Nephron progenitor cell (in vitro differentiated cells): ENCODE measurements around the gene FAM193A.

Source experiments
- DNase-seq: peaks from one replicate; pipeline ENCODE4 v3.0.0; 2021
- H3K27ac Mint-ChIP-seq: 2 replicates; pipeline ENCODE4 v1.8.0; 2021; ENCODE audit warnings: mild to moderate bottlenecking, moderate library complexity, mixed read lengths
- H3K27me3 Mint-ChIP-seq: 2 replicates; pipeline ENCODE4 v1.8.0; 2021; ENCODE audit warnings: mild to moderate bottlenecking, low read depth, mixed read lengths; ENCODE audit not compliant: poor library complexity
- H3K36me3 Mint-ChIP-seq: 2 replicates; pipeline ENCODE4 v1.8.0; 2021; ENCODE audit warnings: low read depth, mixed read lengths
- H3K4me1 Mint-ChIP-seq: 2 replicates; pipeline ENCODE4 v1.8.0; 2021; ENCODE audit warnings: mixed read lengths
- H3K4me3 Mint-ChIP-seq: 2 replicates; pipeline ENCODE4 v1.8.0; 2021; ENCODE audit warnings: mild to moderate bottlenecking, moderate library complexity, mixed read lengths
- H3K9me3 Mint-ChIP-seq: 2 replicates; pipeline ENCODE4 v1.8.0; 2021; ENCODE audit warnings: mild to moderate bottlenecking, moderate library complexity, mixed read lengths
- CTCF ChIP-seq: fragments of 200-600 bp; sonication (generic); IDR thresholded peaks from 2 replicates; pipeline ENCODE4 v1.5.0; 2021; ENCODE audit warnings: antibody characterized with exemption

FAM193A gene

GRCh38 chr4:2684486-2684885 is 148.0 kb downstream of the FAM193A start:
- no peak for DNase-seq
- peaks cover 8% of the 10 kb centered on the region for H3K9me3 Mint-ChIP-seq
- no peak overlapping the region for H3K4me3 Mint-ChIP-seq
- H3K27ac Mint-ChIP-seq = no peak overlapping the region
- TF ChIP-seq CTCF = no peak
- no peaks in the 10 kb centered on the region for H3K27me3 Mint-ChIP-seq
- peaks cover 17% of the 10 kb centered on the region for H3K4me1 Mint-ChIP-seq
- peaks cover 84% of the 10 kb centered on the region for H3K36me3 Mint-ChIP-seq

- H3K4me3 Mint-ChIP-seq = no peak overlapping the region
- DNase-seq = no peak
- peaks cover 82% of the 10 kb centered on the region for H3K36me3 Mint-ChIP-seq
- no peak for TF ChIP-seq CTCF
- H3K4me1 Mint-ChIP-seq = peaks cover 17% of the 10 kb centered on the region
- H3K27ac Mint-ChIP-seq = peak overlapping the region; percentile 52
- peaks cover 8% of the 10 kb centered on the region for H3K9me3 Mint-ChIP-seq
- H3K27me3 Mint-ChIP-seq = no peaks in the 10 kb centered on the region
These were observed 149.1 kb downstream of the FAM193A start for GRCh38 chr4:2685541-2685940.

GRCh38 chr4:2686379-2687265 is 150.2 kb downstream of the FAM193A start:
- no peaks in the 10 kb centered on the region for H3K9me3 Mint-ChIP-seq
- H3K27me3 Mint-ChIP-seq = no peaks in the 10 kb centered on the region
- peak overlapping the region; percentile 94 for H3K27ac Mint-ChIP-seq
- peaks cover 82% of the 10 kb centered on the region for H3K36me3 Mint-ChIP-seq
- TF ChIP-seq CTCF = no peak
- no peak overlapping the region for H3K4me3 Mint-ChIP-seq
- DNase-seq = no peak
- H3K4me1 Mint-ChIP-seq = peaks cover 19% of the 10 kb centered on the region

- no peak for TF ChIP-seq CTCF
- Mint-ChIP-seq H3K36me3 (peaks cover 82% of the 10 kb centered on the region), H3K27me3 (no peaks in the 10 kb centered on the region), H3K27ac (peak overlapping the region; percentile 76), H3K4me1 (peaks cover 23% of the 10 kb centered on the region), H3K4me3 (no peak overlapping the region), H3K9me3 (no peaks in the 10 kb centered on the region)
- no peak for DNase-seq
These were observed 151.8 kb downstream of the FAM193A start for GRCh38 chr4:2688281-2688680.

- DNase-seq = no peak
- H3K36me3 Mint-ChIP-seq = peaks cover 82% of the 10 kb centered on the region
- H3K9me3 Mint-ChIP-seq = no peaks in the 10 kb centered on the region
- H3K27ac Mint-ChIP-seq = peak overlapping the region; percentile 76
- H3K4me1 Mint-ChIP-seq = peaks cover 23% of the 10 kb centered on the region
- no peaks in the 10 kb centered on the region for H3K27me3 Mint-ChIP-seq
- no peak for TF ChIP-seq CTCF
- no peak overlapping the region for H3K4me3 Mint-ChIP-seq
These were observed 152.2 kb downstream of the FAM193A start for GRCh38 chr4:2688697-2689096.

- no peak overlapping the region for H3K27ac Mint-ChIP-seq
- peaks cover 82% of the 10 kb centered on the region for H3K36me3 Mint-ChIP-seq
- DNase-seq = no peak
- no peak overlapping the region for H3K4me3 Mint-ChIP-seq
- H3K27me3 Mint-ChIP-seq = no peaks in the 10 kb centered on the region
- no peak for TF ChIP-seq CTCF
- H3K4me1 Mint-ChIP-seq = peaks cover 23% of the 10 kb centered on the region
- no peaks in the 10 kb centered on the region for H3K9me3 Mint-ChIP-seq
These were observed 152.7 kb downstream of the FAM193A start for GRCh38 chr4:2689114-2689513.
